ENCODE results near the gene PRDM5. TPM values are rescaled to one million over a fixed set of nuclear protein-coding genes. Genes with fewer than 3 reads are reported as not detected.

Gene PRDM5
- total RNA-seq, 1 experiment from 2014 or later, result 5.1 TPM

GRCh38 chr4:120723986-120724385, 198.5 kb downstream of the PRDM5 start:
- Histone ChIP-seq H3K9me3 (ENCODE audit: control insufficient read depth in 1 of 2, insufficient read depth in 1 of 2, low read depth in 1 of 2, low read length in 2 of 2) (no peaks in the 10 kb centered on the region), H3K9me2 (ENCODE audit: insufficient read depth) (no peaks in the 10 kb centered on the region), H3K4me2 (ENCODE audit: low read length) (no peak overlapping the region), H3K4me1 (ENCODE audit: control insufficient read depth in 1 of 2, insufficient read depth in 2 of 2, low read length in 2 of 2) (no peaks in the 10 kb centered on the region), H3K27me3 (ENCODE audit: insufficient read depth, low read length) (no peaks in the 10 kb centered on the region), H2AFZ (ENCODE audit: low read depth, low read length, poor library complexity, severe bottlenecking) (no peak overlapping the region), H3K9ac (ENCODE audit: low read length) (no peak overlapping the region), H4K20me1 (ENCODE audit: insufficient read depth) (no peaks in the 10 kb centered on the region), H3K79me2 (ENCODE audit: insufficient read depth, low read length) (no peaks in the 10 kb centered on the region), H3K27ac (ENCODE audit: low read depth, low read length) (no peak overlapping the region), H3K36me3 (ENCODE audit: control insufficient read depth in 1 of 2, insufficient read depth in 2 of 2, low read length in 2 of 2) (no peaks in the 10 kb centered on the region), H3K4me3 (replicated peaks in 1 of 2; ENCODE audit: low read depth in 1 of 2, low read length in 2 of 2) (no peak overlapping the region)
- no peak for TF ChIP-seq CBX3 (IDR thresholded peaks at IDR 0.05; ENCODE audit: low read depth)
- TF ChIP-seq ATF3 (IDR thresholded peaks at IDR 0.05), result no peak
- no peak for TF ChIP-seq SIN3A (IDR thresholded peaks at IDR 0.05; ENCODE audit: low read depth)
- no peak for TF ChIP-seq POLR2AphosphoS5 (IDR thresholded peaks at IDR 0.05; ENCODE audit: low read depth, low read length)
- TF ChIP-seq YY1 (IDR thresholded peaks at IDR 0.05; ENCODE audit: extremely low read depth, insufficient replicate concordance, low read depth, low read length), result no peak
- no peak for TF ChIP-seq ZNF274 (IDR thresholded peaks at IDR 0.05; ENCODE audit: low read depth, low read length)
- no peak for TF ChIP-seq CEBPB (IDR thresholded peaks at IDR 0.05; ENCODE audit: low read depth)
- TF ChIP-seq EZH2 (IDR thresholded peaks at IDR 0.05), result no peak
- no peak for TF ChIP-seq ZFX (IDR thresholded peaks at IDR 0.05)
- TF ChIP-seq POLR2A (IDR thresholded peaks at IDR 0.05; ENCODE audit: borderline replicate concordance, extremely low read depth, insufficient read depth, insufficient read length), result no peak
- TF ChIP-seq REST (IDR thresholded peaks at IDR 0.05; ENCODE audit: low read depth), result no peak
- TF ChIP-seq JUND (IDR thresholded peaks at IDR 0.05), result no peak
- TF ChIP-seq EZH2phosphoT487 (IDR thresholded peaks at IDR 0.05; ENCODE audit: borderline replicate concordance), result no peak
- no peak for TF ChIP-seq FOSL1 (IDR thresholded peaks at IDR 0.05; ENCODE audit: low read depth)
- TF ChIP-seq SP1 (IDR thresholded peaks at IDR 0.05; ENCODE audit: low read depth), result no peak
- no peak for TF ChIP-seq MAX (IDR thresholded peaks at IDR 0.05)
- CTCF ChIA-PET, result interaction anchor here (0.7 kb wide), 1 partner anchor 11 kb away, joined by 3 read pairs; no protein-coding TSS in a partner anchor
- POLR2A ChIA-PET, result interaction anchor here (0.6 kb wide), 1 partner anchor 387 kb away, joined by 3 read pairs; no protein-coding TSS in a partner anchor
- no peak for DNase-seq (ENCODE audit: low read depth, low spot score)
- BruUV-seq (replicated peaks), result no TSS peak
- ATAC-seq, result no peak
- intact Hi-C loops (cut with micrococcal nuclease), result loop anchor here (10.0 kb wide), 1 partner anchor 581 kb away; no protein-coding TSS in a partner anchor
- RAD21 ChIA-PET (ENCODE audit: low non-redundant PET in 1 of 2, low total read pairs in 2 of 2, uncharacterized antibody in 2 of 2, unreplicated experiment in 2 of 2), result no interaction called here
